Endodermal cell (in vitro differentiated cells): Measurements from ENCODE around the gene KIRREL3. TPM values are rescaled to one million over a fixed set of nuclear protein-coding genes. Genes with fewer than 3 reads are reported as not detected.
"Not testable (repeated sequence)": the region's sequence is repeated elsewhere in the genome, so short reads cannot be mapped to it uniquely, and the experiment has no call there.

Experiments used
- DNase-seq: peaks from one replicate; pipeline ENCODE4 v3.0.0-alpha.2; 2017
- H3K27ac ChIP-seq: 2 replicates; pipeline ENCODE4 v1.5.1; 2013; ENCODE audit warnings: mild to moderate bottlenecking, low read depth, low read length, moderate library complexity
- H3K27me3 ChIP-seq: 2 replicates; pipeline ENCODE4 v1.6.1; 2013; ENCODE audit warnings: mild to moderate bottlenecking, low read length, moderate library complexity; ENCODE audit not compliant: insufficient read depth, control insufficient read depth, poor library complexity, severe bottlenecking
- H3K36me3 ChIP-seq: 2 replicates; pipeline ENCODE4 v1.7.0; 2013; ENCODE audit warnings: mild to moderate bottlenecking, low read length, moderate library complexity; ENCODE audit not compliant: control insufficient read depth, insufficient read depth
- H3K4me1 ChIP-seq: one replicate; pipeline ENCODE4 v1.7.0; 2013; ENCODE audit warnings: low read length; ENCODE audit not compliant: control insufficient read depth, insufficient read depth
- H3K4me3 ChIP-seq: 2 replicates; pipeline ENCODE4 v1.5.1; 2013; ENCODE audit warnings: mild to moderate bottlenecking, low read length, moderate library complexity
- H3K9ac ChIP-seq: 2 replicates; pipeline ENCODE4 v1.6.1; 2013; ENCODE audit warnings: mild to moderate bottlenecking, low read length, moderate library complexity; ENCODE audit not compliant: poor library complexity, severe bottlenecking; ENCODE audit errors: extremely low read depth
- H3K9me3 ChIP-seq: 2 replicates; pipeline ENCODE4 v1.6.1; 2013; ENCODE audit warnings: mild to moderate bottlenecking, low read length, moderate library complexity; ENCODE audit not compliant: control insufficient read depth
- H3K27ac Mint-ChIP-seq: 2 replicates; pipeline ENCODE4 v1.8.0; 2020; ENCODE audit warnings: mixed read lengths
- H3K27me3 Mint-ChIP-seq: 2 replicates; pipeline ENCODE4 v1.8.0; 2021; ENCODE audit warnings: mild to moderate bottlenecking, mixed read lengths; ENCODE audit not compliant: insufficient read depth
- H3K36me3 Mint-ChIP-seq: 2 replicates; pipeline ENCODE4 v1.8.0; 2020; ENCODE audit warnings: low read depth, mixed read lengths
- H3K4me1 Mint-ChIP-seq: 2 replicates; pipeline ENCODE4 v1.8.0; 2020; ENCODE audit warnings: mixed read lengths
- H3K4me3 Mint-ChIP-seq: 2 replicates; pipeline ENCODE4 v1.8.0; 2020; ENCODE audit warnings: mild to moderate bottlenecking, moderate library complexity, mixed read lengths
- H3K9me3 Mint-ChIP-seq: 2 replicates; pipeline ENCODE4 v1.8.0; 2020; ENCODE audit warnings: mild to moderate bottlenecking, mixed read lengths
- CTCF ChIP-seq: fragments of 200-600 bp; sonication (generic); conservative IDR thresholded peaks from 2 replicates; pipeline ENCODE4 v1.5.0; 2021; ENCODE audit warnings: antibody characterized with exemption, mild to moderate bottlenecking
- WGBS, 2 experiments: methylation state at CpG; one replicate each; pipeline versions ENCODE4 v1.1.5 to v1.1.7; 2013; ENCODE audit warnings: missing lambda C conversion rate in 2 of 2, mixed read lengths in 1 of 2; ENCODE audit not compliant: insufficient coverage in 1 of 2, insufficient read length in 1 of 2; 5-methylcytosine and 5-hydroxymethylcytosine counted together
- total RNA-seq, 2 donors: library from RNA; stranded (reverse); fragmentation: NEBNext Ultra II Directional in 1 of 2; extraction: Animal tissue kit (Norgen Biotek cat#: 25700) in 1 of 2; gene quantifications; 2 replicates in 1 of 2; 3 replicates in 1 of 2; pipeline ENCODE4 v1.2.1, GENCODE V29; 2021

Gene KIRREL3
- total RNA-seq, 2 donors from 2014 or later = 1.1 to 1.4 TPM

GRCh38 chr11:126387857-126388256 is 612.7 kb downstream of the KIRREL3 start:
- WGBS, 2 experiments = 97 to 98% methylated on average over 3 of the region's 5 CpGs
- peaks cover 22% of the 10 kb centered on the region for H3K4me1 Mint-ChIP-seq
- Histone ChIP-seq H3K4me1 (peaks cover 5% of the 10 kb centered on the region), H3K27me3 (no peaks in the 10 kb centered on the region), H3K36me3 (no peaks in the 10 kb centered on the region), H3K4me3 (no peak overlapping the region), H3K9me3 (no peaks in the 10 kb centered on the region), H3K27ac (no peak overlapping the region), H3K9ac (no peak overlapping the region)
- H3K4me3 Mint-ChIP-seq = no peak overlapping the region
- no peaks in the 10 kb centered on the region for H3K27me3 Mint-ChIP-seq
- H3K9me3 Mint-ChIP-seq = no peaks in the 10 kb centered on the region
- no peak for DNase-seq
- no peak overlapping the region for H3K27ac Mint-ChIP-seq
- peaks cover 4% of the 10 kb centered on the region for H3K36me3 Mint-ChIP-seq
- TF ChIP-seq CTCF = no peak

- not testable (repeated sequence) for H3K4me3 Mint-ChIP-seq, H3K9ac ChIP-seq, H3K27me3 Mint-ChIP-seq, H3K4me1 ChIP-seq, H3K36me3 ChIP-seq, H3K27ac Mint-ChIP-seq, H3K4me3 ChIP-seq, H3K9me3 Mint-ChIP-seq, H3K36me3 Mint-ChIP-seq, H3K27ac ChIP-seq, H3K9me3 ChIP-seq, H3K27me3 ChIP-seq
- peak; percentile 71 for DNase-seq
- H3K4me1 Mint-ChIP-seq = peaks cover 22% of the 10 kb centered on the region
- 52 to 59% methylated on average over 2 to 5 of the region's 5 CpGs for WGBS, 2 experiments
Observed at GRCh38 chr11:126386729-126387071, 613.9 kb downstream of the KIRREL3 start.

- no peak for DNase-seq
- Mint-ChIP-seq H3K27ac (peak overlapping the region; percentile 58), H3K4me3 (no peak overlapping the region), H3K36me3 (peaks cover 4% of the 10 kb centered on the region), H3K4me1 (peaks cover 16% of the 10 kb centered on the region), H3K27me3 (no peaks in the 10 kb centered on the region), H3K9me3 (no peaks in the 10 kb centered on the region)
- H3K9me3 ChIP-seq = no peaks in the 10 kb centered on the region
- H3K9ac ChIP-seq = no peak overlapping the region
- no peaks in the 10 kb centered on the region for H3K36me3 ChIP-seq
- WGBS, 2 experiments = 89 to 91% methylated on average over 6 to 8 of the region's 8 CpGs
- H3K27me3 ChIP-seq = no peaks in the 10 kb centered on the region
- peaks cover 5% of the 10 kb centered on the region for H3K4me1 ChIP-seq
- no peak overlapping the region for H3K4me3 ChIP-seq
- no peak overlapping the region for H3K27ac ChIP-seq
- TF ChIP-seq CTCF = no peak
Observed at GRCh38 chr11:126385991-126386728, 614.4 kb downstream of the KIRREL3 start.
